Forelimb muscle (tissue), 1 donor: ENCODE data around the gene USH2A. TPM values are rescaled to one million over a fixed set of nuclear protein-coding genes. Genes with fewer than 3 reads are reported as not detected.

Experiments used
- DNase-seq: peaks from one replicate; pipeline ENCODE4 v3.0.0-alpha.2; 2013; ENCODE audit warnings: low read depth
- polyA plus RNA-seq: library from polyadenylated mRNA; unstranded; fragments of 120-200 nt; gene quantifications from one replicate; pipeline ENCODE4 v1.2.1, GENCODE V29; 2013; ENCODE audit not compliant: insufficient read length

USH2A gene
- polyA plus RNA-seq, 1 donor, result 0.05 TPM

- DNase-seq, result no peak
Observed at GRCh38 chr1:215958841-215959240, 464.4 kb downstream of the USH2A start.

- DNase-seq, result no peak
Observed at GRCh38 chr1:215957663-215958062, 465.6 kb downstream of the USH2A start.

GRCh38 chr1:215932558-215932957 is 490.7 kb downstream of the USH2A start:
- DNase-seq, result no peak

- DNase-seq, result no peak
Observed at GRCh38 chr1:215926670-215927069, 496.6 kb downstream of the USH2A start.

- DNase-seq, result no peak
Observed at GRCh38 chr1:215923129-215923824, 500.0 kb downstream of the USH2A start.

GRCh38 chr1:215911406-215911968 is 511.8 kb downstream of the USH2A start:
- no peak for DNase-seq

- DNase-seq, result no peak
Observed at GRCh38 chr1:215905493-215906115, 517.6 kb downstream of the USH2A start.

GRCh38 chr1:215900684-215901083 is 522.6 kb downstream of the USH2A start:
- DNase-seq, result no peak

GRCh38 chr1:215899901-215900300 is 523.3 kb downstream of the USH2A start:
- DNase-seq, result no peak

GRCh38 chr1:215895893-215896292 is 527.4 kb downstream of the USH2A start:
- DNase-seq, result no peak

GRCh38 chr1:215895276-215895675 is 528.0 kb downstream of the USH2A start:
- DNase-seq, result no peak

GRCh38 chr1:215894617-215895016 is 528.6 kb downstream of the USH2A start:
- no peak for DNase-seq

- DNase-seq, result no peak
Observed at GRCh38 chr1:215891266-215892057, 531.8 kb downstream of the USH2A start.

GRCh38 chr1:215890438-215890837 is 532.8 kb downstream of the USH2A start:
- DNase-seq, result no peak

- no peak for DNase-seq
Observed at GRCh38 chr1:215889871-215890270, 533.4 kb downstream of the USH2A start.

- no peak for DNase-seq
Observed at GRCh38 chr1:215888159-215888558, 535.1 kb downstream of the USH2A start.

GRCh38 chr1:215887627-215888026 is 535.6 kb downstream of the USH2A start:
- no peak for DNase-seq

GRCh38 chr1:215883004-215883403 is 540.2 kb downstream of the USH2A start:
- no peak for DNase-seq

GRCh38 chr1:215878843-215879242 is 544.4 kb downstream of the USH2A start:
- DNase-seq, result no peak

GRCh38 chr1:215878128-215878527 is 545.1 kb downstream of the USH2A start:
- DNase-seq, result no peak

- no peak for DNase-seq
Observed at GRCh38 chr1:215877452-215877951, 545.7 kb downstream of the USH2A start.

GRCh38 chr1:215875712-215876111 is 547.5 kb downstream of the USH2A start:
- DNase-seq, result no peak
